Left ventricle myocardium superior (tissue), 1 donor: ENCODE data around the gene CBX4. TPM values are rescaled to one million over a fixed set of nuclear protein-coding genes. Genes with fewer than 3 reads are reported as not detected.
"Not testable (repeated sequence)": the region's sequence is repeated elsewhere in the genome, so short reads cannot be mapped to it uniquely, and the experiment has no call there.

ENCODE experiments used
- ATAC-seq: fragments of 200-7000 bp; cut with Tn5 transposase; one replicate; pipeline ENCODE4 v1.9.1; 2020; ENCODE audit warnings: mild to moderate bottlenecking, moderate library complexity
- DNase-seq: peaks from one replicate; pipeline ENCODE4 v3.0.0-alpha.2; 2020
- intact Hi-C: fragments of 100-400 bp; cut with micrococcal nuclease; formaldehyde crosslinking; loops from one replicate; pipeline ENCODE4 v1.11.0; 2022
- total RNA-seq: library from RNA; stranded (reverse); fragmentation: NEBNext Ultra II Directional; extraction: Animal tissue kit (Norgen Biotek cat#: 25700); gene quantifications from one replicate; pipeline ENCODE4 v1.2.1, GENCODE V29; 2021
- donor health status: DM: no; HTN: yes; CAD: no; lungs with severe emphysema.

The CBX4 gene
- total RNA-seq, 1 donor from 2014 or later, result 27.4 TPM

DNA sequence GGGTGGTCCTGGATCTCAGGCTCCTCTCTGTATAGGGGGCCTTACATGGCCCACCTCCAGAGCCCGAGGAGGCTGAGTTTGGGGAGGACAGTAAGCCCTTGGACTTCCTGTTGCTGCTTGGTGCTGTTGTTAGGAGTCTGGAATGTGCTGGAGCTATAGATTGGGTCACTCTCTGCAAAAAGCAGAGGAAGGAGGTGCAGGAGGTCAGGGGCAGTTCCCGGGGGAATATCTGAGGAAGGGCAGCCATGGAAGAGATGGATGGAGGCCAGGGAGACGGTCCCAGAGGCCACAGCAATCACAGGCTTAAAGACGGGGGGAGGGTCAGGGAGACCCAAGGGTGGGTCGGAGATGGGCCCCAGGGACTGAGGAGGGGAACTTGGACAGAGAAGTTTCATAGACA is 23.0 kb upstream of the CBX4 start:
- ATAC-seq (peak; percentile 20), DNase-seq (no peak)
- intact Hi-C loops, result no loop called here

DNA sequence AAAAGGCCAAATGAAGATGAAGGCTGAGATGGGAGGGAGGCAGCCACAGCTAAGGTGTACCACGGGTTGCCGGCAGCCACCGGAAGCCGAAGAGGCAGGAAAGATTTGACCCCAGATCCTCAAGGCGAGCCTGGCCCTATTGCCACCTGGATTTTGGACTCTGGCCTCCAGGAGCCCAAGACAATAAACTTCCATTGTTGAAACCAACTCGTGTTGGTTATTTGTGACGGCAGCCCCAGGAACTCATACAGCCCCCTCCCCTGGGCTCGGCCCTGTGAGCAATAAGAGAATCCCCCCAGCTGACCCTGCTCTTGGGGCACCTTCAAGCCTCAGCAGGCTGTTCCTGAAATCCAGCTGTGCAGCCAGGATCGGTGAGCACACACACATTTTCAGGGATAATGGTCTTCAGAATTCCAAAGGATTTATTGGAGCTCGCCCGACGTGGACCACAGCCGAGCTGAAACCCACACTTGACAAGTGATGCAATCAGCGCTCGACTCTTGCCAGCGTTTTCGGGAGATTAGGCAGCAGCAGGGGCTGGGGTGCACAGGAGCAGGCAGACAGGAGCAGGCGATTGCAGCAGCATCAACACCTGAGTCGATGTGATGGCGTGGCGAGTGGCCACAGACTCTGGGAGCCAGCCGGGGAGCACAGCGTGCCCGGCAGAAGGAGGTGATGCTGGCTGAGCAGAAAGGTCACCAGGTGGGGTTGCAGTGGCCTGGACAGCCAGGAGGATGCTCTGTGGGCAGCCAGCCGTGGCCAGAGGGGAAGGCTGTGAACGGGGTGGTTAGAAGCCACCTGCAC is 22.4 kb upstream of the CBX4 start:
- ATAC-seq, result no peak
- intact Hi-C loops, result no loop called here
- no peak for DNase-seq

DNA sequence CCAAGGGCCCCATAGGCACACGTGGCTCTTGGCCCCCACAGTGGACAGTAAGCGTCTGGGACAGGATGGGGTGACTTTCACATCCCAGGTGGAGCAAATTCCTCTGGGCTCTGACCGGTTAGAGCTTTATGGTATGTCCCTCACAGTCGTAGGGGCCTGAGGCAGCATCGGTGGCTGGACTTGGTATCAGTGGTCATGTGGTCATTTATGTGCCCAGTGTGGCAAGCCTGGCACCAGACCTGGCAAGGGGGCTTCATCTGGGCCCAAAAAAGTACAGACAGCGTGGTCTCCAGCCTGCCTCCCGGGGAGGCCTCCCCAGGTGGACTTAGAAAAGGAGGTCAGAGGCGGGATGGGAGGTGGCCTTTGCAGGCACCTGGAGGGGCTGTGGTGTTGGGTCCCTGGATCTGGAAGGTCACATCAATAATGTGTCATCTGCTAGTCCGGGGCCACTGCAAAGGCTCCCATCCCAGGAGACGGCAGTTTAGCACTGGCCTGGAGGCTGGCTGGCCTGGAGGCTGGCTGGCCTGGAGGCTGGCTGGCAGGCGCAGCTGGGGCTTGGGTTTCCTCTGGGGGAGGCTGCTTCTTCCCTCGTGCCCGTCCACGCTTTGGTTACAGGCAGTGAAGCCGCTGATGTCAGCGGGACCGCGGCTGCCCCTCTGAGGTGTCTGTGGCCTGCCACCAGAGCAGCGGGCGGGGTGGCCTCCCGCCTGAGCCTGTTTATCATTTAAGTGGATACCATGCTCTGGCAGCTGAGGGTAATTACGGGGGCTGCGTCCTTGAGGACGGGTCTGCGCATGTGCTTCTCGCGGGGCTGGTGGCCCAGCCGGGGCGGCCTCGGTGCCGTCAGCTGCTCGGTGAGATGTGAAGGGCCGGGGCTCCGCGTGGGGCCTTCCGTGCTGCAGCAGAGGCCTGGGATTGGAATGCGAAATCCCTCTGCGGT is 20.7 kb upstream of the CBX4 start:
- no peak for DNase-seq
- no peak for ATAC-seq
- intact Hi-C loops, result loop anchor here (10.0 kb wide), 1 partner anchor 55 kb away; no protein-coding TSS in a partner anchor

DNA sequence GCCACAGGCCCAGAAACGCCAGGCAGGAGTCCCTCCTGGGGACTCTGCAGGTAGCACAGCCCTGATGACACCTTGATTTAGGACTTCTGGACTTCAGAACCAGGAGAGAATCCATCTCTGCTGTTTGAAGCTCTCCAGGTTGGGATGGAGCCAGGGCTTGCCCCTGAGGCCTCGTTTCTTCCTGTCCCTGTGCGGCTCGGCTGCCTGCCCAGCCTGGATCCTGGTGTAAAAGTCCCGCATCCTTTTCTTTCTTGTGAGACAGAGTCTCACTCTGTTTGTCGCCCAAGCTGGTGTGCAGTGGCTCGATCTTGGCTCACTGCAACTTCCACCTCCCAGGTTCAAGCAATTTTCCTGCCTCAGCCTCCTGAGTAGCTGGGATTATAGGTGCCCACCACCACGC is 17.9 kb upstream of the CBX4 start:
- intact Hi-C loops, result loop anchor here (10.0 kb wide), 1 partner anchor 58 kb away; no protein-coding TSS in a partner anchor
- DNase-seq, result no peak
- no peak for ATAC-seq

DNA sequence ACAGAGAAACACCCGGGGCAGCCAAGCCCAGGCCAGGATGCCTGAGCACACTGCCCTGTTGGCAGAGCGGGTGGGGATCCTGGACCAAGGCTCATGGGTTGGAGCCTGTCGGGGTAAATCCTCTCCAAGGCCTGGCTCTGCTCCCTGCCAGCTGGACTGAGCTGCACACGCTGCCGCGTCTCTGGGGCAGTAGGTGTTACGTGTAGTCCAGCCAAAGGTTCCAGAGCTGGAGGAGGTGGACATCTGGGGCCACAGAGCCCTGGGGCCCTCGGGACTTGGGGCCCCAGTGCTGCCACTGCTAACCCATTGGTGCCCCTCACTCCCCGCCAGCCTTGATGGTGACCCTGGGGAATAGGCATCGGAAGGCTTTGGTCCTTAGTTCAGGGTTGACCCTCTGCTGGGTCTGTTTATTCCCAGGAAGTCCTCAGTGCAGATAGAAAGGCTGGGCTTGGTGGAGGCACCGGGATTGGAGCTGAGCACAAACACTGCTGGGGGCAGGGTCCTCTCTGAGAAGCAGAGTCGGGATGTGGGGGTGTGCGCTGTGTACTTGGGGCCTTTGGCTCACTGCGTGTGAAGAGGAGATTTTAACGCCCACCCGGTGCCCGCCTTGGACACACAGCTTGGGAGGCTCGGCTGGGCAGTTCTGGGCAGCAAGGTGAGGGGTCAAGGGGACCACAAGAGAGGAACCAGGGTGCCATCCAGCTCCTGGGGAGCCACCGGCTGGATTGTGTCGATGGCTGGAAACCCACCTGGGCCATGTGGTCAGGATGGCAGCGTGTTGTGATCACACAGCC is 16.3 kb upstream of the CBX4 start:
- intact Hi-C loops, result loop anchor here (10.0 kb wide), 1 partner anchor 59 kb away; no protein-coding TSS in a partner anchor
- DNase-seq, result peak; percentile 9
- ATAC-seq, result no peak

DNA sequence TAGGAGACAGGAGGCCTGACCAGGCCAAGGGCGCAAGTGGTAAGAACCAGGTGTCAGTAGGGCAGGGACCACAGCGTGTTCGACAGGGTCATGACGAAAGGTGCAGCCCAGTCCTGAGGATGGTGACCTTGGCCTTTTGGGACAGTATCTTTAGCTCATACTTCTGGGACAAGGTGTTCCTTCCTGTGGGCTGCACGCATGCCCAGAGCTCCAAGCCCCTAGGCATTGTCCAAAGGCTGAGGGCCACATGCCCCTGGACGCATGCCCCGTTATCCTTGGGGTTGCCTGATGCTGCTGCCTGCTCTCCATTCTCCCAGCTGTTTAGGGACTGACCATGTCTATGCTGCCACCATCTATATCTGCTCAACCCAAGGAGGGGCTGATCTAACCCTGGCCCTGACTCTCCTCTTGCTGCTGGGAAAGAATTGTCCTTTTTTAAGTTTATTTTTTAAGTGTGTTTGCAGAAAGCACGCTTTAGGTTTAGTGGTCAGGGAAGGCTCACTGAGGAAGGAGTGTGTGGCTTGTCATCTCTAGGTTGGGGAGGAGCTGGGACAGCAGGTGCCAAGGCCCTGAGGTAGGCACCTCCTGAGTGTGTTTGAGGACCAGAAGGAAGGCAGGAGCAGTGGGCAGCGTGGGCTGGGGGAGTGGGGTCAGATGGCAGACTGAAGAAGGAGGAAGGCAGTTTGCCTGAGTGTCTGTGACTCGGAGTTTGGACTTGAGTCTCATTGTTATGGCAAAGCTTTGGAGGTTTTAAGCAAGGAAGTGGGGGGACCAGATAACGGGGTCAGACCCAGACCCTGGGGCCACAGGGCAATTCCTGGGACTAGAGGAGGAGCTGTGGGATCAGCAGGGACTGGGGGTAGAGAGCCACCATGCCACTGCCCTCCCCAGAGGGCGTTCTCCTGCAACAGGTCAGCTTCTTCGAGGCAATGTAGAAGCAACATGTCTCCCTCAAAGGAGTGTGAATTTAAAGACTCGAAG is 15.1 kb upstream of the CBX4 start:
- intact Hi-C loops, result loop anchor here (10.0 kb wide), 1 partner anchor 60 kb away; no protein-coding TSS in a partner anchor
- ATAC-seq (no peak), DNase-seq (peak; percentile 18)

DNA sequence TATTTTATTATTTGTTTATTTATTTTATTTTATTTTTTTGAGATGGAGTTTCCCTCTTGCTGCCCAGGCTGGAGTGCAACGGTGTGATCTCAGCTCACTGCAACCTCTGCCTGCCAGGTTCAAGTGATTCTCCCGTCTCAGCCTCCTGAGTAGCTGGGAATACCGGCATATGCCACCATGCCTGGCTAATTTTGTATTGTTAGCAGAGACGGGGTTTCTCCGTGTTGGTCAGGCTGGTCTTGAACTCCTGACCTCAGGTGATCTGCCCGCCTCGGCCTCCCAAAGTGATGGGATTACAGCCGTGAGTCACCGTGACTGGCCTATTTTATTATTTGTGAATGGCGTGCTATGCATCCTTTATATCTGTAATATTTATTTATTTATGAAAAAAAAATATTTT is 13.9 kb upstream of the CBX4 start:
- ATAC-seq, DNase-seq: not testable (repeated sequence)
- intact Hi-C loops, result loop anchor here (10.0 kb wide), 1 partner anchor 62 kb away; no protein-coding TSS in a partner anchor

DNA sequence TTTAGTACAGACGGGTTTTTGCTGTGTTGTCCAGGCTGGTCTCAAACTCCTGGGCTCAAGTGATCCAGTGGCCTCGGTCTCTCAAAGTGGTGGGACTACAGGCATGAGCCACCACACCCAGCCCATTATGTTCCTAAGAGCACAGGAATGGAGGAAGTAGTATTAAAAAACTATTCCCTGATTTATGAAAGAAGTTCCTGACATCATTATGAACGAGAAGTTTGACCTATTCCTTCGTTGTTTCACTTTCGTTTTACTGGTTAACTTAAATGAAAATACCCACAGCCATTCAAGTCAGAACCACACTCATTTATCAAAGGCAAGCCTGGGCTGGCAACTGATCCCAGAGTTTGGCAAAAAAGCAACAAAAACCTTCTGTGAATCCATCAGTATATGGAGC is 13.5 kb upstream of the CBX4 start:
- intact Hi-C loops, result loop anchor here (10.0 kb wide), 1 partner anchor 62 kb away; no protein-coding TSS in a partner anchor

DNA sequence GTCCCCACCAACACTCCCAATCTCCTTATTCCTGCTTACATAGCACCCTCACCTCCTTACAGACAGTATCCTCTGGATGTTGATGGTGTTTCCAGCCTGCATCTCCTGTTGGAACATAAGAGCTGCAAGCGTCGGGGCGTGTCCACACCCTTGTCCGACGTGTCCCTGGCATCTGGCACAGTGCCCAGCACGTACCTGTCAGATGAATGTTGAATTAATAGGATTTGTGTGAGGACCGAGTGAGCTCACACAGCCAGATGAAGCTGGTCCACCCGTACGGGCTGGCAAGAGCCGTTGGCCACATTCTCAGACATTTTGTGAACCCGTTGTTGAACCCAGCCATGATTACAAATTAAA is 12.2 kb upstream of the CBX4 start:
- ATAC-seq (no peak), DNase-seq (no peak)
- intact Hi-C loops, result loop anchor here (10.0 kb wide), 1 partner anchor 63 kb away; no protein-coding TSS in a partner anchor

More for the DNA sequence above, 13.5 kb upstream of the CBX4 start:
- ATAC-seq (no peak), DNase-seq (no peak)

DNA sequence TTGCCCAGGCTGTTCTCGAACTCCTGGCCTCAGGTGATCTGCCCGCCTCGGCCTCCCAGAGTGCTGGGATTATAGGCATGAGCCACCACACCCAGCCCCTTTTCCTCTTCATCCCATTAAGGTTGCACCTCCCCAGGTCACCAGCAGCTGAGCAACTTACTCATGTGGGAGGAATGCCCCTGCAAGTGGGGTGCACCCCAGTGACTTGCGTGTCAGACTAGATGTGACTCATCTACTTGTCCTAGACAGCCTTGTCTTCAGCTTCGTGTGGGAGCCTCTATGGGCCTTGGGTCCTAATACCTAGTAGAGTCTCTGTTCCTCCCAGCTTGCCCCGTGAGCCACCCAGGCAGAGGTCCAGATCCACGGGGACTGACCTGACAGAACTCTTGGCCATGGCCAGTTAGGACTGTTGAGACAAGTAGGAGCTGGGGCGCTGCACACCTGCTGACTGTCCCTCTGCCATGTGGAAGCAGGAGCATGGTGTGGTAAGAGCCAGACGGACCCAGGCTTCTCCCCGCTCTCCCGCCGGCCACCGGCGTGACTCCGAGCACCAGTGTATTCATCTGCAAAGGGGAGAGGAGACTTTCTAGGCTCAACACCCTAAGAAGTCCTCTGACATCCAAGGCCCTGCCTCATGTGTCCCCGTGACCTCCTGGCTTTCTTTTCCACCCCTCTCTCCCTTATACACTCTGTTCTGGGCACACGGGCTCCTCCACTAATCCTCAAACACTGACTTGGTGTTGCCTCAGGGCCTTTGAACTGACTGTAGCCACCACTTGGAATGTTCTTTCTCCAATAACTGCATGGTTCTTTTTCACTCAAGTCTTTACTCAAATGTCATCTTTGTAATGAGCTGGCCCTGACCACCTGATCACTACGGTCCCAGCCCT is 11.6 kb upstream of the CBX4 start:
- intact Hi-C loops, result loop anchor here (10.0 kb wide), 1 partner anchor 64 kb away; no protein-coding TSS in a partner anchor
- DNase-seq, result no peak
- no peak for ATAC-seq

DNA sequence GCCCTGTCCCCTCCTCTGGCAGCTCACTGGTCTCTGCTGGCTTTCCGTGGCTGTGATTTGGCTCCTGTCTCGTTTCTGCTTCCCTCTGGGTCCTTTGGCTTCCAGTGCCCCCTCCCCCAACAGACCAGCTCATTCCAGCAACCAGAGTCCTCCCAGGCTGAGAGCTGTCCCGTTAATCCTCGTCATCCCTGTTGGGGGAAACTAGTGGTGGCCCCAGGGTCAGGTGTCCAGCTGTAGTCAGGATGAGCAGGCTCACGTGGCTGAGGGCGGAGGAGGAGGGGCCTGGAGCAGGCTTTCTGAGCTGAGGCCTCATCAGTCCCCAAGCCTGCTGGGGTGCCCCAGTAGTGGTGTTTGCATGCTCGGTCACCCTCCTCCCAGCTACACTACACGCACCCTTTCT is 10.7 kb upstream of the CBX4 start:
- intact Hi-C loops, result loop anchor here (10.0 kb wide), 1 partner anchor 65 kb away; no protein-coding TSS in a partner anchor
- DNase-seq (no peak), ATAC-seq (no peak)

DNA sequence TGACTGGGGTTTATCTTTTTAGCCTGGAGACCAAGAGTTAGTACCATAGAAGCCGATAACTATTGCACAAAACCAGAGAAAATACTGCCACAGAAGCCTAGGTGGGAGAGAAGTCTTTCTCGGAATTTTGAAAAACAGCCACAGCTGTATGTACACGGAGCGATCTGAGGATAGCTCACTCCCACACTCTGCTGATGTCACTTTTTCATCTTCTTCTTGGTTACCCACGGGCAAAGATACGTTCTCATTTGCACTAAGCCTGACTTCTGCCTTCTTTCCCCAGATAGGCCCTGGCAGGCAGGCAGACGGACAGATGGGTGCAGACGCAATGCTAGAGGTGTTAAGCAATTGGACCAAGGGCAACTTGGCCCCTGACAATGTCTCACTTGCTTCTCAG is 9.1 kb upstream of the CBX4 start:
- DNase-seq, result no peak
- ATAC-seq, result no peak
- intact Hi-C loops, result no loop called here

DNA sequence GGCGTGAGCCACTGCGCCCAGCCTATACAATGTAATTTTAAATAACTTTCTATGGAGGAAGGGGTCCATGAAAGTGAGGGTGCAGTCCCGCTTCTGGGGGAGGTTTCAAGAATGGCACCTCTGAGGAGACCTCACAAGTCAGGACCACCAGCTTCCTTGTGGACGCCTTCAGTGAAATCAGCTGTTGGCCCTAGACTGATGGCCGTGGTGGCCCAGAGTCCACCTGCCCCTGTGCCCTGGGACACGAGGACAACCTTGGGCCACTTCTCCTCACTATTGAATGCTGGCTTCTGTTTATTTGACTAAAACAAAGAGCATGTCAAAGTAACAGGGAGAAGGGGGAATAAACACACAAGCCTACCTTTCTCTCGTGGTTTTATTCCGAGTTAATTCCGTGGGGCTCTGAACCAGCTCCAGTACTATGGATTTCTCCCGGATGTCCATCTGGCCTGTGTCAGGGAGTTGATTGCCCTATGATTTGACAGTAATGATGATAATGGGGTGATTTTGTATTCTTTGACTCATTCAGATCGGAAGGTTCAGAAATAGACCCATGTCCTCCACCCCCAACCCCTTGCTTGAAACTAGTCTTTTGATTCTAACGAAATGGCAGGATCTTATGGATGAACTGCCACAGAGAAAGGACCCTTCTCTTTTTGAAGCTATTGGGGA is 8.6 kb upstream of the CBX4 start:
- no peak for ATAC-seq
- DNase-seq, result no peak
- intact Hi-C loops, result no loop called here

DNA sequence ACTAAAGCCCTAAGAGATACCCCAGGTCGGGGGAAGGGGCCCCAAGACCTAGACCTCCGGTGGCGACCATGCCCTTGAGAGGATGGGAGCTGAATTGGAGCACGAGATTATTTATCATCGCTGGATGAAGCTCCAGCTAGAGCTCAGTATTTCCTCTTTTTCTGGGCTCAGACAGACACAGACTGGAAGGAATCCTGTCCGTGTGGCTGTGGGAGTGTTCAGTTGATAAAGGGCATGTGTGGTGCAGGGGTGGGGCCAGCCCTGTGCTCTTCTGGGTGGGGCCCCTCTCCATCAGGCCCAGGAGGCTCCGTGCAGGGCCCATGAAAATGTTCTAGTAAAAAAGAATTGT is 6.3 kb upstream of the CBX4 start:
- DNase-seq (no peak), ATAC-seq (peak; percentile 21)
- intact Hi-C loops, result no loop called here

DNA sequence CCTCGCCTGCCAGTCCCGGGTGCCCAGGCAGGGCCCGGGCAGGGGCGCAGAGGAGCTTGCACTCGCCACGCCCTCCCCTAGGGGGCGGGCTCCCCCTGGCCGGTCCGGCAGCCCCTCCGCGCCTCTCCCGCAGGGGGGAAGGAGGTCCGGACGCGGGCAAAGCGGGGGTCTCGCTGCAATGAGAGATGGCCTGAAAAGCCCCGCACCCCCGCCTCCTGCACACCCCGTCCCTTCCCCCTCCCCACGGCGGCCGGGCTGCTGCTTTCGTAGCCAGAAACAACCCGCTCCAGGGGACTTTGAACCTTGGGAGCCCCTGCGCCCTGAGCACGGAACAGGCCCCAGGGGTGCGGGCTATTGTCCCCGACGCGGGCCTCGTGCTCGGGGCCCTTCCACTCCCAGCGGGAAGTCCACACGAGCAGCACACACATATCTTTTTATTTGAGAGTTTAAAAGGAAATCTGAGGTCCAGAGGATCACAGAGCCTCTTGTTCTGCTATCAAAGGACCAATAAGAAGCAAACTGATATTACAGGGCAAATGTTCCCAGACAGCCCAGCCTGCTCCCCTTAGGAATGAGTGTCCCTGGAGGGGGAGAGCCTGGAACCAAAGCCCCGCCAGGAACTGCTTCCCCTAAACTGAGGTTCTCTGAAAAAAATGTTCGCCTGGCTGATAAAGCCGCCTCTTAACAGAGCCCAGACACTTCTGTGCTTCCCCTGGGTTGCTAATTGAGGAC is 5.8 kb upstream of the CBX4 start:
- intact Hi-C loops, result no loop called here
- DNase-seq (peak; percentile 80), ATAC-seq (peak; percentile 77)
